LNCaP clone FGC (cell line): ENCODE data around the gene MTRF1L.

Source experiments
- DNase-seq: peaks from one replicate; pipeline ENCODE4 v3.0.0-alpha.2; 2011; ENCODE audit warnings: low read depth
- H3K4me3 ChIP-seq: 2 replicates; pipeline ENCODE4 v1.5.1; 2011; ENCODE audit warnings: mild to moderate bottlenecking, low read depth, low read length, control low read depth
- TF ChIP-seq, protein P1 (sequence below): IDR thresholded peaks from 2 replicates; pipeline ENCODE4 v1.5.1; 2012; ENCODE audit warnings: mild to moderate bottlenecking; ENCODE audit not compliant: control insufficient read depth, insufficient read depth; ENCODE audit errors: extremely low read depth

MTRF1L gene

GRCh38 chr6:153043719-153044118 is 41.2 kb upstream of the MTRF1L start:
- TF ChIP-seq, protein P1, sequence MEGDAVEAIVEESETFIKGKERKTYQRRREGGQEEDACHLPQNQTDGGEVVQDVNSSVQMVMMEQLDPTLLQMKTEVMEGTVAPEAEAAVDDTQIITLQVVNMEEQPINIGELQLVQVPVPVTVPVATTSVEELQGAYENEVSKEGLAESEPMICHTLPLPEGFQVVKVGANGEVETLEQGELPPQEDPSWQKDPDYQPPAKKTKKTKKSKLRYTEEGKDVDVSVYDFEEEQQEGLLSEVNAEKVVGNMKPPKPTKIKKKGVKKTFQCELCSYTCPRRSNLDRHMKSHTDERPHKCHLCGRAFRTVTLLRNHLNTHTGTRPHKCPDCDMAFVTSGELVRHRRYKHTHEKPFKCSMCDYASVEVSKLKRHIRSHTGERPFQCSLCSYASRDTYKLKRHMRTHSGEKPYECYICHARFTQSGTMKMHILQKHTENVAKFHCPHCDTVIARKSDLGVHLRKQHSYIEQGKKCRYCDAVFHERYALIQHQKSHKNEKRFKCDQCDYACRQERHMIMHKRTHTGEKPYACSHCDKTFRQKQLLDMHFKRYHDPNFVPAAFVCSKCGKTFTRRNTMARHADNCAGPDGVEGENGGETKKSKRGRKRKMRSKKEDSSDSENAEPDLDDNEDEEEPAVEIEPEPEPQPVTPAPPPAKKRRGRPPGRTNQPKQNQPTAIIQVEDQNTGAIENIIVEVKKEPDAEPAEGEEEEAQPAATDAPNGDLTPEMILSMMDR: no peak
- peak; percentile 63 for DNase-seq
- H3K4me3 ChIP-seq: no peak overlapping the region

- no peak overlapping the region for H3K4me3 ChIP-seq
- DNase-seq: no peak
- TF ChIP-seq, protein P1: no peak
Observed at GRCh38 chr6:153038378-153039057, 36.0 kb upstream of the MTRF1L start.

DNA sequence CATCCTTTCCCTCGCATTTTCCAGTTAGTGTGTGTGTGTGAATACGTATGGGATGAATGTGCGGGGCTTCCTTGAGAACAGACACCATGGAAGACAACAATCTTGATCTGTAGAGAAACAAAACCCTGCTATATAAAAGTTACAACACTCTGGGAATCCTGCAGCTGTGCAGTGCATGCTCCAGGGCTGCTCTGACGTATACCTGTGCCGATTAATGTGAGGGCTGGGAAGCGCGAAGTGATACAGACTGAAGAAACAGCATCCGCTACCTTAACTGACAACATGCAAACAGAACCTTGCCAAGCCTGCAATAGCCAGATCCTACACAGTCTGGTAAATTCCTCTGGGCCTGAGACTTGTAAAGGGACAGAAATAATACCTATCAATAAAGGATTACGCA is 31.6 kb upstream of the MTRF1L start:
- H3K4me3 ChIP-seq: no peak overlapping the region
- TF ChIP-seq, protein P1: no peak
- DNase-seq: no peak

DNA sequence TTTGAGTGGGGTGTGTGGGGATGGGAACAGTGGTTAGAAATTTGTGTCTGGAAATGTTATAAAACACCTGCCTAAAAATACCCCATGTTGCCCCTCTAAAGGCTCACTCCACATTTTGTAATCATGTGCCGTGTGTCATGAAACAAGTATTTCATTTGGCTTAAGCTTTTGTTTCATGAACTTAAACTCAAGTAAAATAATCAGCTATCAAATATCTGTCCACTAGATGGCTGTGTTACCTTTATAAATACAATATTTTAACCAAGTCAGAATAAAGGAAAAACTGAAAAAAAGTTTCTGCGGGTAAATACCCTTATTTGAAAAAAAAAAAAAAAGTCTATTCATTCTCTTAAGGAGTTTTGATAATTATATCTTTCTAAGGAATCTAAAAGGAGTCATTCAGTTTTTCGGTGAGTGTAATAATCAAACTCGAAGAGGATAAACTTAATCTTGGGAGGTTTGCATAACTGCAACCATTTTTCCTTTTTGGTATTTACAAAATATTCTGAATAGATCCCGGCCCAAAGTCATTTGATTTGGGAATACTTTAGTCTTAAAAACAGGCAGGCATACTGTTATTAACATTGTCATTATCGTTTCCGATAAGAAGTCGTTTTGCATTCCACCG is 29.9 kb upstream of the MTRF1L start:
- H3K4me3 ChIP-seq: no peak overlapping the region
- no peak for DNase-seq
- TF ChIP-seq, protein P1: peak; percentile 34; the same call in 1 of the 2 replicates

- peak; percentile 69 for DNase-seq
- TF ChIP-seq, protein P1: no peak
- H3K4me3 ChIP-seq: no peak overlapping the region
Observed at GRCh38 chr6:153031335-153031955, 28.9 kb upstream of the MTRF1L start.

DNA sequence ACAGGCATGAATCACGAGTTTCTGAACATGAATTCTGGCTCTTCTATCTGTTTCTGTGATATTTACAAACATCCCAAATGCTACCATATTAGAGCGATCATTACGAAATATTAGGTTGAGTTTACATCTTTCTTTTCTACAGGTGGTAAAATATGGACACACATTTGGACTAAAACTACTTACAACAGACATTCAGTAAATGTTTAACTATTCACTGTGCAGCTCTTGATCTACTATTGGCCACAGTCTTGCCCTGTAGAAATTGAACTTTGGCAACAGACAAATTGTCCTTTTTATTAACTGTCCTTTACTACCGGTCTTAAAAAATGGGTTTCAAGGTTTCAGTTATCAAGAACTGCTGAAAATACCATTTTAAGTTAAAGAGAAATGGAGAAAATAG is 26.5 kb upstream of the MTRF1L start:
- TF ChIP-seq, protein P1: no peak
- DNase-seq: no peak
- H3K4me3 ChIP-seq: no peak overlapping the region
